DMS 273 (cell line): Measurements from ENCODE around the gene LZTS2.

Experiments
- DNase-seq: peaks from one replicate; lab custom pipeline; 2025; ENCODE audit not compliant: unreplicated experiment; lab: John Stamatoyannopoulos, UW

LZTS2 gene

DNA sequence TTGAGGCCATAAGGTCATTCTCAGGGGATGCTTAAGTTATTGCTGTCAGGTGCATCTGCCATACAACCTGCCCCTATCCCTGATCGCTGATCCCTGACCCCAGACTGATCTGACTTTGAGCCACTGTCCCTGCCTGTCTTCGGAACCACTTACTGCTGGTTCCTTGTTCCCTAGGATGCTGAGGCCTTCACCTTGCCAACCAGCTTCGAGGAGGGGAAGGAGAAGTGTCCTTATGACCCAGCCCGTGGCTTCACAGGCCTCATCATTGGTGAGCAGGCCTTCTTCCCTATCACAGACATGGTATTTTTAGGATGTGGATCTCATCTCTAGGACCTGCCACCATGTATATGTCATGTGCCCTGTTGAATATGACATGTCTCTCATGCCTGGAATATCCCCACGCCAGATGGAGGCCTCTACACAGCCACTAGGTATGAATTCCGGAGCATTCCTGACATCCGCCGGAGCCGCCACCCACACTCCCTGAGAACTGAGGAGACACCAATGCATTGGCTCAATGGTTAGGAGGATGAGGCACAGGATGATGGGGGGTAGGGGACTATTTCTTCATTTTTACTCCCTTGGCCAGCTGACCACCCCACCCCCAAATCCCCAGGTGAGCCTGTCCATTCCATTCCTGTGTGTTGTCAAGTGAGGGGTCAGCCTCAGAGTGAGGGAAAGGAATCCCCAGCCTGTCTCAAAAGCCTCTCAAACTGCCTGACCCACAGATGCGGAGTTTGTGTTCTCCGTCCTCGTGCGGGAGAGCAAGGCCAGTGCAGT, 21.3 kb upstream of the LZTS2 start:
- DNase-seq = no peak

DNA sequence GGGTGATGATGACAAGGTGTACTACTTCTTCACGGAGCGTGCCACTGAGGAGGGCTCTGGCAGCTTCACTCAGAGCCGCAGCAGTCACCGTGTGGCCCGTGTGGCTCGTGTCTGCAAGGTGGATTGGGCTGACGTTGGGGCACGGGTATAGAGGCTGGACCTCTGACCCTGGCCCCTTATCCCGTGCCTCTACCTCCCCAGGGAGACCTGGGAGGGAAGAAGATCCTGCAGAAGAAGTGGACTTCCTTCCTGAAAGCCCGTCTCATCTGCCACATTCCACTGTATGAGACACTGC, 20.8 kb upstream of the LZTS2 start:
- DNase-seq = no peak

DNA sequence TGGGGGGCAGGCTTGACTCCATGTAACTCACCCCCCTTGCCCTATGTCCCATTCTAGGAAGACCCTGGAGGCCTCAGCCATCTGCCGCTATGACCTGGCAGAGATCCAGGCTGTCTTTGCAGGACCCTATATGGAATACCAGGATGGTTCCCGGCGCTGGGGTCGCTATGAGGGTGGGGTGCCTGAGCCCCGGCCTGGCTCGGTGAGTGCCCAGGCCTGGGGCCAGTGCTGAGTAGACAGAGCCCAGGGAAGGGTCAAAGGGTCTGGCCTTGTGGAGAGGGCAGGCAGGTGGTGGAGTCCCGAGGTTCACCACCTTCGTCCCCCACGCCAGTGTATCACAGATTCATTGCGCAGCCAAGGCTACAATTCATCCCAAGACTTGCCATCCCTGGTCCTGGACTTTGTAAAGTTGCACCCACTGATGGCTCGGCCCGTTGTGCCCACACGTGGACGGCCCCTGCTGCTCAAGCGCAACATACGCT, 19.8 kb upstream of the LZTS2 start:
- no peak for DNase-seq

DNA sequence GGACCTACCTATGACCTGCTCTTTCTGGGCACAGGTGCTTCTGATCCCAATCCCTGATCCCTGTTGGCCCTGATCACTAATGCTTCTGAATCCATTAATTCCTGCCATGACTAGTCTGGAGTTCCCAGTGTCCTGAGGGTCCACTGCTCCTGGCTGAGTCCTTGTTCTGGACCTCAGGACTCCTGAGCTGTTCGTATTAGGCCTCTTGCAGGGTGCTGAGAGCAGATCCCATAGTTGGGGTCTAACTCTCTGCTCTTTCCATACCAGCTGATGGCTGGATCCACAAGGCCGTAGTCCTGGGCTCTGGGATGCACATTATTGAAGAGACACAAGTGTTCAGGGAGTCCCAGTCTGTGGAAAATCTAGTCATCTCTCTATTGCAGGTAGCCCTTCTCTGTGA, 19.3 kb upstream of the LZTS2 start:
- no peak for DNase-seq

DNA sequence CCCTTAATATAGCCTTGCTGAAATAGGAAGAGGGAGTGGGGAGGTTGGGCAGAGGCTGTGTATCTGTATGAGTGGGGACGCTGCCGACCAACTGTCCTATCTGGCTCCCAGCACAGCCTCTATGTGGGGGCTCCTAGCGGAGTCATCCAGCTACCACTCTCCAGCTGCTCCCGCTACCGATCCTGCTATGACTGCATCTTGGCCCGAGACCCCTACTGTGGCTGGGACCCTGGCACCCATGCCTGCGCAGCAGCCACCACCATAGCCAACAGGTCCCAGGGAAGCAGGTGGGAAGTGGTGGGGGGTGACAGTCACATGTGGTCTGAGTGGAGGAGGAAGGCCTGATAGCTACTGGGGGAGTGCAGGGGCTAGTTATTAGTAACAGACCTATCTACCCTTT, 18.9 kb upstream of the LZTS2 start:
- no peak for DNase-seq

- no peak for DNase-seq
Measured at GRCh38 chr10:100981178-100981772, 18.3 kb upstream of the LZTS2 start.

DNA sequence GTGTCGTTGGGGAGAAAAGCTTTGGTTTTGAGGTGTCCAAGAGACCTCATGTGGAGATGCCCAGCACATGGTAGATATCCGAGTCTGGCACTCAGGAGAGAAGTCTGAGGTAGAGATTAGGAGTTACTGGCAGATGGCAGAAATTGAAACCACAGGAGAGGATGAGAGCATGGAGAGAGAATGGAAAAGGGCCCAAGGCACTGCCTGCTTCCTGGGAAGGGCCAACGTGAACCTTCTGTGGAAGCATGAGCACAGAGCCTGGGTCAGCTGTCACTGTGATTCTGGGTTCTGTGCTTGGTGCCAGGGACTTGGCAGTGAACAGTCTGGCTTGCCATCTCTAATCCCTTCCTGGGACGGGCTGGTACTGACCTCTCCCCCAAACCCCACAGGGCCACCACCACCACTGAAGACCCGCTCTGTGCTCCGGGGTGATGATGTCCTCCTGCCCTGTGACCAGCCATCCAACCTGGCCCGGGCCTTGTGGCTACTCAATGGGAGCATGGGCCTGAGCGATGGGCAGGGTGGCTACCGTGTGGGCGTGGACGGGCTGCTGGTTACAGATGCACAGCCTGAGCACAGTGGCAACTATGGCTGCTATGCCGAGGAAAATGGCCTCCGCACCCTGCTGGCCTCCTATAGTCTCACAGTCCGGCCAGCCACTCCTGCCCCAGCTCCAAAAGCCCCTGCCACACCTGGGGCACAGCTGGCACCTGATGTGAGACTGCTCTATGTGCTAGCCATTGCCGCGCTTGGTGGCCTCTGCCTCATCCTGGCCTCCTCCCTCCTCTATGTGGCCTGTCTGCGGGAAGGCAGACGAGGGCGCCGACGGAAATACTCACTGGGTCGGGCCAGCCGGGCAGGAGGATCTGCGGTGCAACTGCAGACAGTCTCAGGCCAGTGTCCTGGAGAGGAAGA, 16.4 kb upstream of the LZTS2 start:
- peak; percentile 50 for DNase-seq

GRCh38 chr10:100983868-100984671, 15.5 kb upstream of the LZTS2 start:
- DNase-seq = no peak

GRCh38 chr10:100984672-100985177, 14.9 kb upstream of the LZTS2 start:
- DNase-seq = no peak

GRCh38 chr10:100985336-100985735, 14.3 kb upstream of the LZTS2 start:
- no peak for DNase-seq

DNA sequence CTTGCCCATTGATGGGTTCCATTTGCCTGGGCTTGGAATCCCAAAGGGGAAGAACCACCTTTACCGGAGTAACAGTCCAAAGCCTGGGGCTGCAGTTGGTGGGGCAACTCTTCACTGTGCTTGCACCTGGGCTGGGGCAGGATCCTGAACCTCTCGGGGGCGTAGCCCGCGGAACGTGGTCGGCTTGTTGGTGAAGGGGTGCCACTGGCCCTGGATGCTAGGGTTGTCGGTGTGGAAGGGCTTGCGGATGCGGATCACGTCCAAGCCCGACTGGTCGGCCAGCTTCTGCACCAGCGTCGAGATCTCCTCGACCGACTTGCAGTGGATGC, 13.0 kb upstream of the LZTS2 start:
- no peak for DNase-seq

GRCh38 chr10:100986952-100987684, 12.5 kb upstream of the LZTS2 start, which contains the start of the genes MRPL43 and TWNK:
MRPL43 (minus strand) TSS chr10:100987497; CDS start chr10:100987443, 54 bp downstream.
TWNK (plus strand) TSS chr10:100987543; CDS start chr10:100988211, 668 bp downstream.
- peak; percentile 86 for DNase-seq

DNA sequence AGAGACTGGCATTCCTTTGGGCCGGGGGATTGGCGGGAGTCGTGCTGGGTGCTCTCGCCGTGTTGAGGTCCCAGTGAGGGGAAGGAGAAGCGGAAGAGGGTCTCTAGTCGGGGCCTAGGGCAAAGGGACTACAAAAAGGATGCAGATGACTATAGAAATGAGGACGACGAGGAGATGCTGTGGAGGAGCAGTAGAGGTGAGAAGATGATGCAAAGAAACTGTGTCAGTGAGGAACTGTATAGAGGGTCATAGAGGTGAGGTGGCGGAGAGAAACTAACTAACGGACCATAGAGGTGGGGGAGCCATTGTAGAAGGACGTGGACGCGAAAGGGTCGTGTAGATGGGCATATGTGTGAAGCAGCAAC, 11.9 kb upstream of the LZTS2 start:
- DNase-seq = no peak

DNA sequence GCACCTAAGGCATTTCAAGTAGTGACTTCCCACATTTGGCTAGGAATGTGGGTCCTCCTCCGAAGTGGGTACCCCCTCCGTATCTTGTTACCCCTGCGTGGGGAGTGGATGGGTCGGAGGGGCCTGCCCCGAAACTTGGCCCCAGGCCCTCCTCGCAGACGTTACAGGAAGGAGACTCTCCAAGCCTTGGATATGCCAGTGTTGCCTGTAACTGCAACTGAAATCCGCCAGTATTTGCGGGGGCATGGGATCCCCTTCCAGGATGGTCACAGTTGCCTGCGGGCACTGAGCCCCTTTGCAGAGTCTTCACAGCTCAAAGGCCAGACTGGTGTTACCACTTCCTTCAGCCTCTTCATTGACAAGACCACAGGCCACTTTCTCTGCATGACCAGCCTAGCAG, 11.4 kb upstream of the LZTS2 start:
- no peak for DNase-seq

- no peak for DNase-seq
Measured at GRCh38 chr10:100989088-100989487, 10.5 kb upstream of the LZTS2 start.

DNA sequence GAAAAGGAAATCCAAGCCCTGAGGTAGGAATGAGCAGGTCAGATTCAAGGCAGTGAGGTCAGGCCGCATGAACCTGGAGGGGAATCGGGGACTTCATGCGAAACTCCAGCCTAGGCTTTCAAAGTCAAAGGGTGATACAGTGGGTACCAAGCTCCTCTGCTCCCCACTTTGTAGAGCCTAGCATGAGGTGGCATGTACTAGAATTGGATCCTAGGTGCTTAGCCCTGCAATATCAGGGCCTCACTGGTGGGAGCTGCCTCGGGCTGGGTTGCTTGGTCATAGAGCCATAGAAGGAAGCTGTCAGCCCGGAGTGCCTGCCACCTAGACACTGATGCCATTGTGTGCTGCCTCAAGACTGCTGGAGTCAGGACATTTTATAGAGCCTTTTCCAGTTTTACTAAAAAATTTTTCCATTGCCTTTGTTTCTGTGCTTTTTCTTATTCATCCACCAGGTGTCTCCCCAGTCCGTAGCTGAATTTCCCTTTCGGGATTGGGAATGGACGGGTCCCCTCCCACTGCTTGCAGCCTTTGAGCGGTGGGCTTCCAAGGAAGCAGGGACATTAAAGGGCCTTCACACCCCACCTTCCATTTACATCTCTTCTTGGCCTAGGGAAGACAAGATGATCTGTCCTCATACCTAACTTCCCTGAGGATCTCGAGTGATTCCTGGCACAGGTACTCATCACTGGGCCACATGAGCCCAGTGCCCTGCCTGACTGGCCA, 5.5 kb upstream of the LZTS2 start:
- DNase-seq = peak; percentile 58

DNA sequence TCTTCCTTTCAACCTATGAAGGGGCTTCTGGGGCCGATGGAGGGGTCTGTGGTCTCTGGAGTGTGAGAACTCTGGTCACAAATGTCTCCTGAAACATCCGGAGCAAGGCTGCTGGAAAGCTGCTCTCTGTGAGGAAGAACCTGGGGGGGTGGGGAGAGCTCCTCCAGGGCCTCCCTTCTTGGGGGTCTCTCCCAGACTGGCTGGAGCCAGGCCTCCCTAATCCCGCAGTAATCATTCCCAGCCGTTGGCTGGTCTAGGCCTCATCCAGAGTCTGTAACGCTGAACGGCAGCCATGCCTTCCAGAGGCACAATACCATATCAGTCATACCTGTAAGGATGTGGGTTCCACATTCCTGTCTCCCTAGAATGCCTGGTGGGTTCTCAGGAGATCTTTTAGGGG, 4.4 kb upstream of the LZTS2 start:
- no peak for DNase-seq

GRCh38 chr10:100996678-100997359, 2.8 kb upstream of the LZTS2 start:
- DNase-seq = peak; percentile 62
